K562 (cell line): ENCODE data around the gene ZNF428. TPM values are rescaled to one million over a fixed set of nuclear protein-coding genes. Genes with fewer than 3 reads are reported as not detected.

Source experiments
- ATAC-seq: fragments of 200-7000 bp; cut with Tn5 transposase; 3 replicates; pipeline ENCODE4 v1.9.1; 2020; ENCODE audit warnings: moderate library complexity
- BruUV-seq: library from RNA; stranded (reverse); fragments of 400-500 nt; replicated peaks from 2 replicates; lab custom pipeline; 2021; lab: Mats Ljungman, UMichigan
- CTCF ChIA-PET: fragments of 300-600 bp; formaldehyde crosslinking; extraction: SDS; loops from one replicate; lab custom pipeline; 2021; ENCODE audit warnings: low intra/inter-chr PET ratio; lab: Yijun Ruan, JAX
- POLR2A ChIA-PET: fragments of 300-600, 350-650 bp; sonication (Branson Sonifier 250); formaldehyde crosslinking; extraction: SDS; loops from one replicate; lab custom pipeline; 2021; ENCODE audit warnings: antibody characterized with exemption, inconsistent platforms; lab: Yijun Ruan, JAX
- DNase-seq, 4 experiments: peaks; one replicate each; pipeline versions ENCODE4 v3.0.0 to v3.0.0-alpha.2; 2011 to 2018; ENCODE audit warnings: low spot score in 3 of 4, mixed read lengths in 3 of 4; ENCODE audit errors: extremely low read depth in 1 of 4
- FAIRE-seq: peaks from 2 replicates; lab custom pipeline; 2011; peaks lifted over from hg19 to GRCh38; lab: Jason Lieb, UNC
- H2AFZ ChIP-seq: 2 replicates; pipeline ENCODE4 v1.6.0; 2011; ENCODE audit warnings: low read depth, low read length, control low read depth, inconsistent platforms
- H3K27ac ChIP-seq: fragments of 200-600 bp; 3 replicates; pipeline ENCODE4 v1.8.0; 2011; ENCODE audit warnings: low read depth, mild to moderate bottlenecking, control low read depth, inconsistent platforms, low read length, moderate library complexity, mixed read lengths; ENCODE audit errors: extremely low read depth
- H3K27me3 ChIP-seq, 2 experiments: fragments of 300-600 bp in 1 of 2; 2 replicates in 1 of 2; 3 replicates in 1 of 2; pipeline versions ENCODE4 v1.6.0 to v1.8.0; 2011; ENCODE audit warnings: inconsistent platforms in 2 of 2, low read length in 2 of 2, mild to moderate bottlenecking in 1 of 2, mixed read lengths in 1 of 2, moderate library complexity in 1 of 2; ENCODE audit not compliant: control insufficient read depth in 2 of 2, insufficient read depth in 2 of 2
- H3K36me3 ChIP-seq: fragments of 300-600 bp; 3 replicates; pipeline ENCODE4 v1.8.0; 2011; ENCODE audit warnings: mild to moderate bottlenecking, low read length, inconsistent platforms; ENCODE audit not compliant: control insufficient read depth, insufficient read depth
- H3K4me1 ChIP-seq, 2 experiments: fragments of 200-600 bp in 1 of 2; replicated peaks in 1 of 2; 2 replicates in 1 of 2; 3 replicates in 1 of 2; pipeline versions ENCODE4 v1.5.1 to v1.8.0; 2011; ENCODE audit warnings: inconsistent platforms in 2 of 2, low read length in 2 of 2, mild to moderate bottlenecking in 1 of 2, mixed read lengths in 1 of 2, moderate library complexity in 1 of 2; ENCODE audit not compliant: control insufficient read depth in 2 of 2, insufficient read depth in 2 of 2
- H3K4me2 ChIP-seq: 2 replicates; pipeline ENCODE4 v1.6.1; 2011; ENCODE audit warnings: low read length, control low read depth, inconsistent platforms, mixed read lengths; ENCODE audit not compliant: insufficient read depth
- H3K4me3 ChIP-seq: fragments of 200-600 bp; sonication (generic), shearing (Covaris generic); 2 replicates; pipeline ENCODE4 v1.5.1; 2016; ENCODE audit warnings: control low read depth, inconsistent platforms
- H3K79me2 ChIP-seq: fragments of 200-600 bp; 3 replicates; pipeline ENCODE4 v1.8.0; 2011; ENCODE audit warnings: low read length, inconsistent platforms; ENCODE audit not compliant: control insufficient read depth, insufficient read depth
- H3K9ac ChIP-seq, 2 experiments: 2 replicates each; pipeline versions ENCODE4 v1.6.0 to v1.6.1; 2011; ENCODE audit warnings: low read depth in 2 of 2, low read length in 2 of 2, control low read depth in 1 of 2, inconsistent platforms in 1 of 2, mild to moderate bottlenecking in 1 of 2, mixed read lengths in 1 of 2; ENCODE audit not compliant: insufficient read depth in 1 of 2
- H3K9me1 ChIP-seq: one replicate; pipeline ENCODE4 v1.6.0; 2011; ENCODE audit warnings: inconsistent platforms, mild to moderate bottlenecking, low read length, moderate library complexity; ENCODE audit not compliant: control insufficient read depth, insufficient read depth
- H3K9me3 ChIP-seq: replicated peaks from 2 replicates; pipeline ENCODE4 v1.5.1; 2011; ENCODE audit warnings: low read depth, low read length, inconsistent platforms; ENCODE audit not compliant: control insufficient read depth, insufficient read depth
- H4K20me1 ChIP-seq: replicated peaks from 2 replicates; pipeline ENCODE4 v1.6.1; 2011; ENCODE audit warnings: low read length, inconsistent platforms, mixed read lengths; ENCODE audit not compliant: control insufficient read depth, insufficient read depth
- EGR1 ChIP-seq: fragments of 450-650 bp; conservative IDR thresholded peaks from 2 replicates; pipeline ENCODE4 v1.6.1; 2017; ENCODE audit warnings: mild to moderate bottlenecking
- HDAC1 ChIP-seq, 2 experiments: fragments of 450-650 bp; IDR thresholded peaks; 2 replicates each; pipeline ENCODE4 v1.6.1; 2016 to 2017; ENCODE audit warnings: inconsistent platforms in 1 of 2, mild to moderate bottlenecking in 1 of 2, moderate library complexity in 1 of 2
- KDM1A ChIP-seq, 2 experiments: fragments of 450-650 bp; IDR thresholded peaks; 2 replicates each; pipeline ENCODE4 v1.6.1; 2016; ENCODE audit warnings: mild to moderate bottlenecking in 2 of 2
- NFE2 ChIP-seq: IDR thresholded peaks from 2 replicates; pipeline ENCODE4 v1.6.1; 2014; ENCODE audit warnings: antibody characterized with exemption, low read depth
- RHOXF2B ChIP-seq: fragments of 250-450 bp; sonication (Bioruptor Pico); conservative IDR thresholded peaks from 2 replicates; pipeline ENCODE4 v1.5.1; 2021
- WGBS: fragments of 100-300 bp; shearing (Covaris generic); methylation state at CpG from one replicate; pipeline ENCODE4 v1.1.6; 2016; ENCODE audit warnings: low coverage, mixed read lengths; ENCODE audit not compliant: insufficient coverage; ENCODE audit errors: missing lambda C conversion rate; 5-methylcytosine and 5-hydroxymethylcytosine counted together
- in situ Hi-C: fragments of 300-500 bp; cut with MboI; formaldehyde crosslinking; loops from 4 replicates; pipeline ENCODE4 v1.15.0; 2018; ENCODE audit warnings: inconsistent platforms, mixed read lengths
- intact Hi-C: fragments of 100-400 bp; cut with micrococcal nuclease; formaldehyde crosslinking; loops from 2 replicates; pipeline ENCODE4 v1.14.2; 2022
- polyA plus RNA-seq, 8 experiments: library from polyadenylated mRNA; depleted of rRNA in 4 of 8; stranded (reverse) in 5 of 8; unstranded in 3 of 8; fragments of >200 nt; fragmentation: Nextera tagmentation in 2 of 8; fragmentation: Illumina TruSeq in 1 of 8; extraction: Ambion mirVana in 2 of 8; extraction: Trizol in 1 of 8; gene quantifications; 2 replicates each; pipeline versions ENCODE4 v1.2.1 to v1.2.3, GENCODE V29; 2011 to 2014; ENCODE audit warnings: inconsistent platforms in 1 of 8, missing spikeins in 1 of 8
- total RNA-seq, 7 experiments: library from RNA; depleted of rRNA in 6 of 7; stranded (reverse); fragments of >200 nt in 6 of 7; fragmentation: Illumina TruSeq in 2 of 7; extraction: Trizol in 2 of 7; gene quantifications; 2 replicates each; pipeline versions ENCODE4 v1.2.1 to v1.2.3, GENCODE V29; 2011 to 2021; ENCODE audit warnings: low replicate concordance in 1 of 7
- TF ChIP-seq, protein P1 (sequence below), 2 experiments: fragments of 450-650 bp in 1 of 2; sonication (generic) in 1 of 2; formaldehyde crosslinking in 1 of 2; IDR thresholded peaks in 1 of 2; conservative IDR thresholded peaks in 1 of 2; 2 replicates each; pipeline versions ENCODE4 v1.6.1 to v1.8.1; 2016 to 2023; ENCODE audit warnings: mild to moderate bottlenecking in 2 of 2, moderate library complexity in 2 of 2, inconsistent platforms in 1 of 2, missing genetic modification reagents in 1 of 2

The ZNF428 gene
- total and polyA plus RNA-seq, 9 of the 15 experiments (the other 6 are each of a cell fraction or from before 2014, with no cell fraction given) = 0.15 to 85.7 (median 15.9) TPM

DNA sequence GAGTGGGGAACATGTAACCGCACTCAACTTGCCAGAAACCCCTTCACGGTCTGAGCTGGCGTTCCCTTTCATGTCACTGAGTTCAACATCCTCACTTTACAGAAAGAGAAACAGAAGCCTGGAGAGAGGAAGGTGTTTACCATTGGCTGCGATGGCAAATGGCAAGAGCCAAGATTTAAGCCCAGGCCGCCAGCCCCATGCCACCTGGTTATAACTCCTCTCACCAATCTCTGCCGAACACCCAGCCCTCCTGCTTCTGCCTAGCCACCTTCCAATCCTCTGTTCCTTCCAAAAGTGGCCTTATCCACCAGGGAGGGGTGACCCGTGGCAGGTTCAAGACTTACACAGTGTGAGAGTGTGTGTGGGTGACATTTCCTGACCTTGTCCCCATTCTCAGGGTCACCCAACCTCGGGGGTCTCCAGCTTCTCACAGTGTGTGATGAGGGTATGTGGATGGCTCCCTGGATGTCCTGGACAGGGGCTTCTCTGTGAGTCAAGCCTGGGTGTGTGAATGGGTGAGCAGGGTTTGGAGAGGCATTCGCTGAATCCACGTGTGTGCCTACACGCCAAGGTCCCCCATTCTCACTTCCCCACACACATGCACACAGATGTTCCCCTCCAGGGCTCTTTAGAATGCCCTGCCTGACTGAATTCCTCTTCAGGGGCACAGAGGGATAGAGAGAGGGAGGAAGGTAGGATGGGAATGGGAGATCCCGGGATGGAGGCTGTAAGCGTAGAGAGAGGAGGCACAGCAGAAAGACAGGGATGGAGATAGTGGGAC lies 19.0 kb upstream of the ZNF428 start:
- H3K27ac ChIP-seq = no peak overlapping the region
- ChIA-PET CTCF (no interaction called here), POLR2A (no interaction called here)
- TSS peak; percentile 72 for BruUV-seq
- no peaks in the 10 kb centered on the region for H3K36me3 ChIP-seq
- H2AFZ ChIP-seq = no peak overlapping the region
- intact Hi-C loops = no loop called here
- peaks cover 9% of the 10 kb centered on the region in 2 experiments for H3K27me3 ChIP-seq
- H3K4me1 ChIP-seq = peaks cover 18 to 34% of the 10 kb centered on the region in 2 experiments; a peak in 4 of 5 replicates
- H3K9me1 ChIP-seq = no peaks in the 10 kb centered on the region
- no peaks in the 10 kb centered on the region for H3K79me2 ChIP-seq
- 0 out of 4 replicates have a peak, but pooled peaks of 1 of the 2 experiments have one; percentile 27 for TF ChIP-seq HDAC1 (IDR thresholded peaks at IDR 0.05)
- no peak for TF ChIP-seq KDM1A (IDR thresholded peaks at IDR 0.05)
- TF ChIP-seq, all 486 proteins: peak for 1
- H4K20me1 ChIP-seq = no peaks in the 10 kb centered on the region
- H3K9me3 ChIP-seq = no peaks in the 10 kb centered on the region
- in situ Hi-C loops = no loop called here
- ATAC-seq (no peak), DNase-seq (no peak), FAIRE-seq (no peak)
- H3K4me2 ChIP-seq = peak overlapping the region; percentile 66
- H3K4me3 ChIP-seq = no peak overlapping the region
- peak overlapping the region in 1 of 2 experiments; percentile 59; a peak in 1 of 4 replicates for H3K9ac ChIP-seq
- 42% methylated on average over 9 of the region's 13 CpGs for WGBS

DNA sequence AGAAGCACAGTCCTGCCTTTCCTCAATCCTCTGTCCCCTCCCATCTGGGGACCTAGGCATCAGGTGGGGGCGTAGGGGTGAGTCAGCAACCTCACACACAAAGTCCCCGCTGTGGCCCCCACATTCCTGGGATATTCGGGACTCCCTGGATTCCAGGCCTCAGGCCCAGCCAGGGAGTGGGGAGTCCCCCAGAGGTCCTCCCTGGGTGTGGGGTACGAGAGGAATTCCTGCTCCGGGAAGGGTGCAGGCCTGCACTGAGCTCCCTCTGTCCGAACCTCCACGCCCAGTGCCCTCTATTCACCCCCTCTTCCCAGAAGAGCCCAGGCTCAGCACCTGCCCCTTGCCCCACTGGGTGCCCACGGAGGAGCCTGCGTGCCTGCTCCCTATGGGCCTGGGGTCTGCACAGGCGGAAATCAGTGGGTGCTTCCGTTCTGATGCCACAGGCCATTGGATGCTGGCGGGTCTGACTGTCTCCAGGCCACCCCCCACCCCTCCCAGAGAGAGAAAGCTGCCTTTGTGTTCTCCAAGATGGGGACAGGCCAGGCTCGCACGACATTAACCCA lies 16.8 kb upstream of the ZNF428 start:
- H3K79me2 ChIP-seq = no peaks in the 10 kb centered on the region
- TF ChIP-seq, protein P1, sequence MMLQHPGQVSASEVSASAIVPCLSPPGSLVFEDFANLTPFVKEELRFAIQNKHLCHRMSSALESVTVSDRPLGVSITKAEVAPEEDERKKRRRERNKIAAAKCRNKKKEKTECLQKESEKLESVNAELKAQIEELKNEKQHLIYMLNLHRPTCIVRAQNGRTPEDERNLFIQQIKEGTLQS (IDR thresholded peaks at IDR 0.05) = 0 out of 2 replicates have a peak, but pooled peaks have one; percentile 18
- TF ChIP-seq, protein P1 (CRISPR knock-in tag; conservative IDR thresholded peaks at IDR 0.05) = no peak
- TF ChIP-seq NFE2 = peak; percentile 43; the same call in 1 of the 2 replicates
- peak; percentile 75 for TF ChIP-seq EGR1
- TF ChIP-seq RHOXF2B (CRISPR knock-in tag) = no peak
- CTCF ChIA-PET = no interaction called here
- no peak overlapping the region for H3K4me3 ChIP-seq
- POLR2A ChIA-PET = interaction anchor here (0.6 kb wide), 1 partner anchor 176 kb away, joined by 3 read pairs; no protein-coding TSS in a partner anchor
- FAIRE-seq (no peak), ATAC-seq (no peak), DNase-seq (peak in 1 of 4 experiments; percentile 27)
- no peak overlapping the region for H2AFZ ChIP-seq
- no peak overlapping the region for H3K4me2 ChIP-seq
- H3K27me3 ChIP-seq = peaks cover 9% of the 10 kb centered on the region in 2 experiments
- H3K9ac ChIP-seq = peak overlapping the region in 1 of 2 experiments; percentile 37; a peak in 2 of 4 replicates
- intact Hi-C loops = no loop called here
- H4K20me1 ChIP-seq = no peaks in the 10 kb centered on the region
- no peak overlapping the region for H3K27ac ChIP-seq
- H3K9me1 ChIP-seq = no peaks in the 10 kb centered on the region
- no peaks in the 10 kb centered on the region for H3K36me3 ChIP-seq
- in situ Hi-C loops = no loop called here
- BruUV-seq = no TSS peak
- H3K4me1 ChIP-seq = peaks cover 18 to 34% of the 10 kb centered on the region in 2 experiments; a peak in 4 of 5 replicates
- 55% methylated on average over 11 of the region's 14 CpGs for WGBS
- H3K9me3 ChIP-seq = no peaks in the 10 kb centered on the region
